ENCODE data around the gene CAPSL.
"Not testable (repeated sequence)": the region's sequence is repeated elsewhere in the genome, so short reads cannot be mapped to it uniquely, and the experiment has no call there.

The CAPSL gene

GRCh38 chr5:35877655-35878054 lies 60.8 kb downstream of the CAPSL start:
- in situ Hi-C loops (cut with HindIII; ENCODE audit: low sequenced_read_pairs), result no loop called here

- in situ Hi-C loops (cut with HindIII; ENCODE audit: low sequenced_read_pairs), result no loop called here
Measured at GRCh38 chr5:35876922-35877321, 61.5 kb downstream of the CAPSL start.

- in situ Hi-C loops (cut with HindIII; ENCODE audit: low sequenced_read_pairs), result no loop called here
Measured at GRCh38 chr5:35876454-35876853, 62.0 kb downstream of the CAPSL start.

- in situ Hi-C loops (cut with HindIII; ENCODE audit: low sequenced_read_pairs), result no loop called here
Measured at GRCh38 chr5:35870605-35871004, 67.8 kb downstream of the CAPSL start.

- in situ Hi-C loops (cut with HindIII; ENCODE audit: low sequenced_read_pairs), result no loop called here
Measured at GRCh38 chr5:35869685-35870277, 68.6 kb downstream of the CAPSL start.

- in situ Hi-C loops (cut with HindIII; ENCODE audit: low sequenced_read_pairs), result no loop called here
Measured at GRCh38 chr5:35867998-35868397, 70.4 kb downstream of the CAPSL start.

DNA sequence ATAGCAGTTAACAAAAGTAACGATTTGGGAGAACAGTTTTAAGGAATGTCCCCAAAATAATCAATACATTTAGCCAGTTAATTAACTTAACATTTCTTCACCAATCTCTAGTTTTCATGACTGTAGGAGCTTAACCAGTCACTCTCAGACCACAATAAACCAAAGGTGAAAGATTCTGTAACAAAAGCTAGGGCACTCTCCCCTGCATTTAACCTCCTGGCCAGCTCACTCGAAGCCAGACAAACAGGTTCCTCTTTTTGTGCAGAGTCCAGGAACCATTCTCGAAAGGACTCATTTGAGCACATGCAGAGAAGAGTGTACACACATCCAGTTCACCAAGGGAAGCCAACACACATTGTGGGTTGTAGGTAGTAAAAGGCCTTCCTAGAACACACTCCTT lies 75.3 kb downstream of the CAPSL start:
- in situ Hi-C loops (cut with HindIII; ENCODE audit: low sequenced_read_pairs), result no loop called here

- in situ Hi-C loops (cut with HindIII; ENCODE audit: low sequenced_read_pairs), result no loop called here
Measured at GRCh38 chr5:35862126-35862525, 76.3 kb downstream of the CAPSL start.

GRCh38 chr5:35861718-35862117 lies 76.7 kb downstream of the CAPSL start:
- in situ Hi-C loops (cut with HindIII; ENCODE audit: low sequenced_read_pairs), result no loop called here

- in situ Hi-C loops (cut with HindIII; ENCODE audit: low sequenced_read_pairs), result no loop called here
Measured at GRCh38 chr5:35860686-35861085, 77.7 kb downstream of the CAPSL start.

- in situ Hi-C loops (cut with HindIII; ENCODE audit: low sequenced_read_pairs), result no loop called here
Measured at GRCh38 chr5:35859101-35859661, 79.2 kb downstream of the CAPSL start.

GRCh38 chr5:35857606-35858205 lies 80.7 kb downstream of the CAPSL start:
- in situ Hi-C loops (cut with HindIII; ENCODE audit: low sequenced_read_pairs), result no loop called here

- in situ Hi-C loops (cut with HindIII; ENCODE audit: low sequenced_read_pairs), result no loop called here
Measured at GRCh38 chr5:35856765-35857351, 81.6 kb downstream of the CAPSL start, which contains the start of gene IL7R. Gene IL7R, plus strand, starts transcription at chr5:35856891. Its CDS starts 87 bp downstream, at chr5:35856978.

- in situ Hi-C loops (cut with HindIII; ENCODE audit: low sequenced_read_pairs), result not testable (repeated sequence)
Measured at GRCh38 chr5:35856186-35856764, 82.1 kb downstream of the CAPSL start.

- in situ Hi-C loops (cut with HindIII; ENCODE audit: low sequenced_read_pairs), result no loop called here
Measured at GRCh38 chr5:35855187-35855586, 83.2 kb downstream of the CAPSL start.
